Lower leg skin (tissue), 3 donors: ENCODE results near the gene RAX2.
"Not testable (repeated sequence)": the region's sequence is repeated elsewhere in the genome, so short reads cannot be mapped to it uniquely, and the experiment has no call there.

Experiments used
- POLR2A ChIP-seq, 2 donors: fragments of 450-650 bp; IDR thresholded peaks; one replicate each; pipeline ENCODE4 v1.6.1; 2016 to 2017; ENCODE audit warnings: antibody characterized with exemption in 2 of 2, mild to moderate bottlenecking in 1 of 2, moderate library complexity in 1 of 2
- TF ChIP-seq, protein P1 (sequence below), 3 donors: fragments of 450-650 bp; IDR thresholded peaks; one replicate each; pipeline ENCODE4 v1.5.1; 2016; ENCODE audit warnings: antibody characterized with exemption in 3 of 3, mild to moderate bottlenecking in 3 of 3, moderate library complexity in 2 of 3

DNA sequence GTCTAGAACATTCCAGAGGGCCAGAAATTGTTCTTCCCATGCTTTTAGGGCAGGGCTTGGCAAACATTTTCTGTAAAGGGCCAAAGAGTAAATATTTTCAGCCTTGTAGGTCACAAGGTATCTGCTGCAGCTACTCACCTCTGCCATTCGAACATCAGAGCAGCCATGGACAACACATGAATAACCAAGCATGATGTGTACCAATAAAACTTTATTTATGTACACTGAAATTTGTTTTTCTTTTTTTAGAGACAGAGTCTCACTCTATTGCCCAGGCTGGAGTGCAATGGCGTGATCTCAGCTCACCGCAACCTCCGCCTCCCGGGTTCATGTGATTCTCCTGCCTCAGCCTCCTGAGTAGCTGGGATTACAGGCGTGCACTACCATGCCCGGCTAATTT, 14.3 kb downstream of the RAX2 start:
- TF ChIP-seq, protein P1, sequence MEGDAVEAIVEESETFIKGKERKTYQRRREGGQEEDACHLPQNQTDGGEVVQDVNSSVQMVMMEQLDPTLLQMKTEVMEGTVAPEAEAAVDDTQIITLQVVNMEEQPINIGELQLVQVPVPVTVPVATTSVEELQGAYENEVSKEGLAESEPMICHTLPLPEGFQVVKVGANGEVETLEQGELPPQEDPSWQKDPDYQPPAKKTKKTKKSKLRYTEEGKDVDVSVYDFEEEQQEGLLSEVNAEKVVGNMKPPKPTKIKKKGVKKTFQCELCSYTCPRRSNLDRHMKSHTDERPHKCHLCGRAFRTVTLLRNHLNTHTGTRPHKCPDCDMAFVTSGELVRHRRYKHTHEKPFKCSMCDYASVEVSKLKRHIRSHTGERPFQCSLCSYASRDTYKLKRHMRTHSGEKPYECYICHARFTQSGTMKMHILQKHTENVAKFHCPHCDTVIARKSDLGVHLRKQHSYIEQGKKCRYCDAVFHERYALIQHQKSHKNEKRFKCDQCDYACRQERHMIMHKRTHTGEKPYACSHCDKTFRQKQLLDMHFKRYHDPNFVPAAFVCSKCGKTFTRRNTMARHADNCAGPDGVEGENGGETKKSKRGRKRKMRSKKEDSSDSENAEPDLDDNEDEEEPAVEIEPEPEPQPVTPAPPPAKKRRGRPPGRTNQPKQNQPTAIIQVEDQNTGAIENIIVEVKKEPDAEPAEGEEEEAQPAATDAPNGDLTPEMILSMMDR (IDR thresholded peaks at IDR 0.05): not testable (repeated sequence)
- TF ChIP-seq POLR2A (IDR thresholded peaks at IDR 0.05): not testable (repeated sequence)
